Liver (tissue), 9 donors: ENCODE data around the gene LRMDA. TPM values are rescaled to one million over a fixed set of nuclear protein-coding genes. Genes with fewer than 3 reads are reported as not detected.

Experiments
- DNase-seq: peaks from one replicate; pipeline ENCODE4 v3.0.0-alpha.2; 2017; ENCODE audit warnings: low spot score
- H3K27ac ChIP-seq, 2 donors: one replicate each; pipeline ENCODE4 v1.7.0; 2013; ENCODE audit warnings: inconsistent platforms in 2 of 2, low read length in 2 of 2, control low read depth in 1 of 2, low read depth in 1 of 2, mild to moderate bottlenecking in 1 of 2
- H3K27me3 ChIP-seq, 4 donors: one replicate each; pipeline versions ENCODE4 v1.6.1 to v1.7.0; 2013; ENCODE audit warnings: low read length in 3 of 4, inconsistent platforms in 1 of 4, mild to moderate bottlenecking in 1 of 4, moderate library complexity in 1 of 4; ENCODE audit not compliant: control insufficient read depth in 4 of 4, insufficient read depth in 4 of 4
- H3K36me3 ChIP-seq, 4 donors: one replicate each; pipeline versions ENCODE4 v1.6.1 to v1.7.0; 2013; ENCODE audit warnings: low read length in 3 of 4, mild to moderate bottlenecking in 3 of 4, low read depth in 1 of 4, moderate library complexity in 1 of 4; ENCODE audit not compliant: control insufficient read depth in 4 of 4, insufficient read depth in 3 of 4
- H3K4me1 ChIP-seq, 4 donors: one replicate each; pipeline versions ENCODE4 v1.6.1 to v1.7.0; 2013; ENCODE audit warnings: low read length in 3 of 4, mild to moderate bottlenecking in 3 of 4, moderate library complexity in 1 of 4; ENCODE audit not compliant: control insufficient read depth in 4 of 4, insufficient read depth in 4 of 4
- H3K4me3 ChIP-seq, 3 donors: one replicate each; pipeline versions ENCODE4 v1.6.1 to v1.7.0; 2013; ENCODE audit warnings: low read length in 3 of 3, control low read depth in 1 of 3, low read depth in 1 of 3, mild to moderate bottlenecking in 1 of 3
- H3K9ac ChIP-seq, 2 donors: one replicate each; pipeline ENCODE4 v1.7.0; 2013; ENCODE audit warnings: low read length in 2 of 2, mild to moderate bottlenecking in 2 of 2, moderate library complexity in 2 of 2, control low read depth in 1 of 2, low read depth in 1 of 2
- H3K9me3 ChIP-seq, 4 donors: one replicate each; pipeline versions ENCODE4 v1.6.1 to v1.7.0; 2013; ENCODE audit warnings: low read length in 3 of 4; ENCODE audit not compliant: control insufficient read depth in 4 of 4
- ATF3 ChIP-seq: IDR thresholded peaks from 2 replicates; pipeline ENCODE4 v1.6.1; 2016; ENCODE audit warnings: antibody characterized with exemption
- EGR1 ChIP-seq, 2 donors: IDR thresholded peaks; 2 replicates each; pipeline ENCODE4 v1.6.1; 2016 to 2018; ENCODE audit warnings: antibody characterized with exemption in 2 of 2, low read depth in 2 of 2
- FOXA1 ChIP-seq: IDR thresholded peaks from 2 replicates; pipeline ENCODE4 v1.6.1; 2016; ENCODE audit warnings: antibody characterized with exemption
- FOXA2 ChIP-seq: IDR thresholded peaks from 2 replicates; pipeline ENCODE4 v1.6.1; 2016; ENCODE audit warnings: antibody characterized with exemption
- GABPA ChIP-seq, 2 donors: IDR thresholded peaks in 1 of 2; conservative IDR thresholded peaks in 1 of 2; 2 replicates each; pipeline ENCODE4 v1.6.1; 2016; ENCODE audit warnings: antibody characterized with exemption in 2 of 2, mild to moderate bottlenecking in 1 of 2, moderate library complexity in 1 of 2
- HNF4A ChIP-seq, 2 donors: conservative IDR thresholded peaks; 2 replicates each; pipeline ENCODE4 v1.6.1; 2016; ENCODE audit warnings: antibody characterized with exemption in 2 of 2, mild to moderate bottlenecking in 2 of 2
- HNF4G ChIP-seq: IDR thresholded peaks from 2 replicates; pipeline ENCODE4 v1.6.1; 2016; ENCODE audit warnings: antibody characterized with exemption
- JUND ChIP-seq, 2 donors: IDR thresholded peaks; 2 replicates each; pipeline ENCODE4 v1.6.1; 2016; ENCODE audit warnings: antibody characterized with exemption in 2 of 2
- NR2F2 ChIP-seq: IDR thresholded peaks from 2 replicates; pipeline ENCODE4 v1.6.1; 2016; ENCODE audit warnings: antibody characterized with exemption
- RAD21 ChIP-seq, 2 donors: IDR thresholded peaks; 2 replicates each; pipeline ENCODE4 v1.6.1; 2016; ENCODE audit warnings: antibody characterized with exemption in 2 of 2, mild to moderate bottlenecking in 2 of 2
- REST ChIP-seq: IDR thresholded peaks from 2 replicates; pipeline ENCODE4 v1.6.1; 2016; ENCODE audit warnings: antibody characterized with exemption, mild to moderate bottlenecking
- RXRA ChIP-seq, 2 donors: IDR thresholded peaks; 2 replicates each; pipeline ENCODE4 v1.6.1; 2017 to 2018; ENCODE audit warnings: antibody characterized with exemption in 2 of 2, mild to moderate bottlenecking in 1 of 2
- SP1 ChIP-seq: IDR thresholded peaks from 2 replicates; pipeline ENCODE4 v1.6.1; 2018; ENCODE audit warnings: antibody characterized with exemption, mild to moderate bottlenecking
- TAF1 ChIP-seq: conservative IDR thresholded peaks from 2 replicates; pipeline ENCODE4 v1.6.1; 2016; ENCODE audit warnings: antibody characterized with exemption, mild to moderate bottlenecking
- YY1 ChIP-seq: IDR thresholded peaks from 2 replicates; pipeline ENCODE4 v1.6.1; 2016; ENCODE audit warnings: antibody characterized with exemption, mild to moderate bottlenecking
- ZBTB33 ChIP-seq: IDR thresholded peaks from 2 replicates; pipeline ENCODE4 v1.6.1; 2016; ENCODE audit warnings: antibody characterized with exemption
- WGBS: extraction: QIAGEN DNeasy Blood & Tissue Kit; methylation state at CpG from one replicate; pipeline ENCODE4 v1.1.7; 2013; 5-methylcytosine and 5-hydroxymethylcytosine counted together
- polyA plus RNA-seq, 2 donors: library from polyadenylated mRNA; stranded (reverse) in 1 of 2; unstranded in 1 of 2; fragments of 200-250 nt in 1 of 2; fragments of >200 nt in 1 of 2; fragmentation: Nextera tagmentation in 1 of 2; extraction: Ambion mirVana in 1 of 2; gene quantifications; one replicate each; pipeline versions ENCODE4 v1.2.1 to v1.2.3, GENCODE V29; 2013 to 2015
- total RNA-seq, 2 donors: library from RNA; depleted of rRNA; stranded (reverse); fragments of >200 nt; gene quantifications; one replicate each; pipeline ENCODE4 v1.2.3, GENCODE V29; 2014
- TF ChIP-seq, protein P1 (sequence below): fragments of 150-350 bp; IDR thresholded peaks from 2 replicates; pipeline ENCODE4 v1.5.1; 2017; ENCODE audit warnings: improper control_type of control experiment, low read depth, low read length; ENCODE audit not compliant: missing input control
- TF ChIP-seq, protein P2 (sequence below): IDR thresholded peaks from 2 replicates; pipeline ENCODE4 v1.6.1; 2016; ENCODE audit warnings: antibody characterized with exemption
- donor health status: healthy.
- donor health status: healthy.
- donor health status: healthy.
- donor health status: healthy.
- donor health status: healthy.

LRMDA gene
- total and polyA plus RNA-seq, 4 donors, result 7.9 to 15.8 (median 11.3) TPM

DNA sequence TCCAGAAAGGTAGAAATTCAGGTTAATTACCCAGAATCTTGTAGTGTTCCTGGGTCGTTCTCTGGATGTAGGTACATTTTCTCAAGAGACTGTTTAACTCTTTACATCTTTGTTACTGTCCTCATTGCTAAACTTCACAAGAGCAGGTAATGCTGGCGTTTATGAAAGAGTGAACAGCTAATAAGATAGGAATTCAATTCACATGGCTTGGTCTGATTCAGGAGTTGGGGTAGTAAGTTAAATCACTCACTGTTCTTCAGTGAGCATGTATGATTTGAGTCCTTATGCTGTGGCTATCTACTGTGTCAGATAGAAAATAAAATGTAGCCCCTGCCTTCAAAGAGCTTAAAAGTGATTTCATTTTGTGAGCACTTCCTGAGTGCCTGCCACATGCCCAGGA is 480.0 kb downstream of the LRMDA start:
- no peaks in the 10 kb centered on the region for H3K27me3 ChIP-seq
- H3K36me3 ChIP-seq, result no peaks in the 10 kb centered on the region
- no peak overlapping the region for H3K4me3 ChIP-seq
- DNase-seq, result no peak
- no peaks in the 10 kb centered on the region for H3K4me1 ChIP-seq
- no peak overlapping the region for H3K9ac ChIP-seq
- no peak for TF ChIP-seq RXRA (IDR thresholded peaks at IDR 0.05)
- TF ChIP-seq JUND (IDR thresholded peaks at IDR 0.05), result no peak
- TF ChIP-seq ZBTB33, result no peak
- TF ChIP-seq ATF3, result no peak
- TF ChIP-seq EGR1 (IDR thresholded peaks at IDR 0.05; ENCODE audit: low read depth in 2 of 2), result no peak
- no peak for TF ChIP-seq YY1
- TF ChIP-seq REST, result no peak
- no peak for TF ChIP-seq HNF4A (conservative IDR thresholded peaks at IDR 0.05)
- no peak for TF ChIP-seq RAD21 (IDR thresholded peaks at IDR 0.05)
- no peak for TF ChIP-seq GABPA (IDR thresholded peaks at IDR 0.05 in 1 of 2, conservative IDR thresholded peaks at IDR 0.05 in 1 of 2)
- no peak for TF ChIP-seq FOXA1
- no peak for TF ChIP-seq TAF1
- no peak for TF ChIP-seq NR2F2
- TF ChIP-seq, protein P1, sequence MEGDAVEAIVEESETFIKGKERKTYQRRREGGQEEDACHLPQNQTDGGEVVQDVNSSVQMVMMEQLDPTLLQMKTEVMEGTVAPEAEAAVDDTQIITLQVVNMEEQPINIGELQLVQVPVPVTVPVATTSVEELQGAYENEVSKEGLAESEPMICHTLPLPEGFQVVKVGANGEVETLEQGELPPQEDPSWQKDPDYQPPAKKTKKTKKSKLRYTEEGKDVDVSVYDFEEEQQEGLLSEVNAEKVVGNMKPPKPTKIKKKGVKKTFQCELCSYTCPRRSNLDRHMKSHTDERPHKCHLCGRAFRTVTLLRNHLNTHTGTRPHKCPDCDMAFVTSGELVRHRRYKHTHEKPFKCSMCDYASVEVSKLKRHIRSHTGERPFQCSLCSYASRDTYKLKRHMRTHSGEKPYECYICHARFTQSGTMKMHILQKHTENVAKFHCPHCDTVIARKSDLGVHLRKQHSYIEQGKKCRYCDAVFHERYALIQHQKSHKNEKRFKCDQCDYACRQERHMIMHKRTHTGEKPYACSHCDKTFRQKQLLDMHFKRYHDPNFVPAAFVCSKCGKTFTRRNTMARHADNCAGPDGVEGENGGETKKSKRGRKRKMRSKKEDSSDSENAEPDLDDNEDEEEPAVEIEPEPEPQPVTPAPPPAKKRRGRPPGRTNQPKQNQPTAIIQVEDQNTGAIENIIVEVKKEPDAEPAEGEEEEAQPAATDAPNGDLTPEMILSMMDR, result no peak
- no peak for TF ChIP-seq FOXA2
- no peak for TF ChIP-seq HNF4G
- TF ChIP-seq SP1, result no peak
- WGBS, result 97% methylated on average over 2 of the region's 2 CpGs
- H3K27ac ChIP-seq, result no peak overlapping the region
- no peaks in the 10 kb centered on the region for H3K9me3 ChIP-seq

GRCh38 chr10:75916906-75917305 is 485.5 kb downstream of the LRMDA start:
- H3K27me3 ChIP-seq, result no peaks in the 10 kb centered on the region
- H3K9ac ChIP-seq, result no peak overlapping the region
- H3K27ac ChIP-seq, result no peak overlapping the region
- no peaks in the 10 kb centered on the region for H3K36me3 ChIP-seq
- H3K4me3 ChIP-seq, result no peak overlapping the region
- no peak for DNase-seq
- 95% methylated on average over 3 of the region's 3 CpGs for WGBS
- no peaks in the 10 kb centered on the region for H3K4me1 ChIP-seq
- no peaks in the 10 kb centered on the region for H3K9me3 ChIP-seq
- TF ChIP-seq, protein P2, sequence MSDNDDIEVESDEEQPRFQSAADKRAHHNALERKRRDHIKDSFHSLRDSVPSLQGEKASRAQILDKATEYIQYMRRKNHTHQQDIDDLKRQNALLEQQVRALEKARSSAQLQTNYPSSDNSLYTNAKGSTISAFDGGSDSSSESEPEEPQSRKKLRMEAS, result no peak
- no peak for TF ChIP-seq REST
- TF ChIP-seq GABPA (IDR thresholded peaks at IDR 0.05 in 1 of 2, conservative IDR thresholded peaks at IDR 0.05 in 1 of 2), result no peak
- no peak for TF ChIP-seq JUND (IDR thresholded peaks at IDR 0.05)
- no peak for TF ChIP-seq RAD21 (IDR thresholded peaks at IDR 0.05)
- no peak for TF ChIP-seq SP1
- TF ChIP-seq TAF1, result no peak
- TF ChIP-seq FOXA1, result no peak
- no peak for TF ChIP-seq YY1
- TF ChIP-seq, protein P1, result no peak
